SK-N-SH (cell line): ENCODE measurements around the gene ECHDC1. TPM values are rescaled to one million over a fixed set of nuclear protein-coding genes. Genes with fewer than 3 reads are reported as not detected.

Experiments
- CTCF ChIA-PET: fragments of 300-600, 350-600 bp; formaldehyde crosslinking; extraction: SDS; loops from one replicate; lab custom pipeline; 2021; lab: Yijun Ruan, JAX
- POLR2A ChIA-PET: fragments of 350-600 bp; sonication (Branson Sonifier 250); formaldehyde crosslinking; extraction: SDS; loops from one replicate; lab custom pipeline; 2020; ENCODE audit warnings: antibody characterized with exemption, inconsistent platforms; lab: Yijun Ruan, JAX
- DNase-seq: peaks from one replicate; pipeline ENCODE4 v3.0.0; 2012
- H2AFZ ChIP-seq: fragments of 200-600 bp; sonication (generic); 2 replicates; pipeline ENCODE4 v1.8.1; 2016; ENCODE audit warnings: antibody characterized with exemption, mild to moderate bottlenecking, low read depth
- H3F3A ChIP-seq: fragments of 200-600 bp; sonication (generic); replicated peaks from 2 replicates; pipeline ENCODE3; 2016; ENCODE audit warnings: antibody characterized with exemption, mild to moderate bottlenecking; ENCODE audit not compliant: insufficient read depth
- H3K27ac ChIP-seq, 2 experiments: fragments of 200-500 bp in 1 of 2; fragments of 200-600 bp in 1 of 2; sonication (Bioruptor generic) in 1 of 2; sonication (generic), shearing (Covaris generic) in 1 of 2; 2 replicates each; pipeline versions ENCODE4 v1.5.1 to v1.6.1; 2014 to 2016; ENCODE audit warnings: low read depth in 2 of 2, inconsistent platforms in 1 of 2, low read length in 1 of 2, mild to moderate bottlenecking in 1 of 2, mixed read lengths in 1 of 2
- H3K27me3 ChIP-seq: fragments of 200-600 bp; sonication (generic), shearing (Covaris generic); 2 replicates; pipeline ENCODE4 v1.6.1; 2016; ENCODE audit warnings: mixed run types; ENCODE audit not compliant: insufficient read depth
- H3K36me3 ChIP-seq, 2 experiments: fragments of 200-500 bp in 1 of 2; fragments of 200-600 bp in 1 of 2; sonication (Bioruptor generic) in 1 of 2; sonication (generic) in 1 of 2; replicated peaks in 1 of 2; 2 replicates each; pipeline versions ENCODE3 to v1.5.1; 2014 to 2016; ENCODE audit warnings: low read length in 1 of 2, mild to moderate bottlenecking in 1 of 2; ENCODE audit not compliant: insufficient read depth in 2 of 2, control insufficient read depth in 1 of 2
- H3K4me1 ChIP-seq, 2 experiments: fragments of 200-500 bp in 1 of 2; fragments of 200-600 bp in 1 of 2; sonication (Bioruptor generic) in 1 of 2; sonication (generic), shearing (Covaris generic) in 1 of 2; 2 replicates each; pipeline versions ENCODE4 v1.5.1 to v1.6.1; 2014 to 2016; ENCODE audit warnings: low read depth in 1 of 2, low read length in 1 of 2, mixed run types in 1 of 2; ENCODE audit not compliant: insufficient read depth in 2 of 2, control insufficient read depth in 1 of 2
- H3K4me2 ChIP-seq: fragments of 200-600 bp; sonication (generic), shearing (Covaris generic); 2 replicates; pipeline ENCODE4 v1.6.1; 2017; ENCODE audit warnings: mixed run types
- H3K4me3 ChIP-seq, 2 experiments: fragments of 200-500 bp in 1 of 2; fragments of 200-600 bp in 1 of 2; sonication (Bioruptor generic) in 1 of 2; sonication (generic), shearing (Covaris generic) in 1 of 2; 2 replicates each; pipeline versions ENCODE4 v1.5.1 to v1.8.1; 2014 to 2016; ENCODE audit warnings: low read depth in 2 of 2, inconsistent platforms in 1 of 2, low read length in 1 of 2, mild to moderate bottlenecking in 1 of 2, mixed read lengths in 1 of 2, moderate library complexity in 1 of 2
- H3K79me2 ChIP-seq: fragments of 200-600 bp; sonication (generic); 2 replicates; pipeline ENCODE4 v1.8.1; 2017; ENCODE audit warnings: mild to moderate bottlenecking; ENCODE audit not compliant: insufficient read depth
- H3K9ac ChIP-seq: fragments of 200-600 bp; sonication (generic); 2 replicates; pipeline ENCODE4 v1.6.1; 2017; ENCODE audit warnings: mixed run types
- H3K9me2 ChIP-seq: fragments of 200-600 bp; sonication (generic); 2 replicates; pipeline ENCODE4 v1.6.1; 2017; ENCODE audit warnings: mixed run types
- H3K9me3 ChIP-seq: fragments of 200-600 bp; sonication (generic); 2 replicates; pipeline ENCODE4 v1.6.1; 2017; ENCODE audit warnings: mixed run types, mild to moderate bottlenecking, moderate library complexity
- H4K20me1 ChIP-seq: fragments of 200-600 bp; sonication (generic); 2 replicates; pipeline ENCODE4 v1.6.1; 2017; ENCODE audit warnings: mild to moderate bottlenecking, mixed run types; ENCODE audit not compliant: insufficient read depth
- CTCF ChIP-seq: fragments of 200-600 bp; sonication (generic); IDR thresholded peaks from 2 replicates; pipeline ENCODE4 v1.6.1; 2017; ENCODE audit warnings: antibody characterized with exemption, mild to moderate bottlenecking, moderate library complexity
- EP300 ChIP-seq, 2 experiments: IDR thresholded peaks; 2 replicates each; pipeline versions ENCODE4 v1.4.0 to v1.6.1; 2012; ENCODE audit warnings: borderline replicate concordance in 1 of 2, low read depth in 1 of 2, low read length in 1 of 2
- EZH2phosphoT487 ChIP-seq: fragments of 200-600 bp; sonication (generic); IDR thresholded peaks from 2 replicates; pipeline ENCODE4 v1.6.1; 2017; ENCODE audit warnings: low read depth, mixed run types, mild to moderate bottlenecking, antibody characterized with exemption, moderate library complexity, borderline replicate concordance
- FOSL2 ChIP-seq: IDR thresholded peaks from 2 replicates; pipeline ENCODE4 v1.4.0; 2012; ENCODE audit warnings: low read depth, mild to moderate bottlenecking, moderate library complexity, borderline replicate concordance
- JUND ChIP-seq: IDR thresholded peaks from 2 replicates; pipeline ENCODE4 v1.4.0; 2012
- NFIC ChIP-seq: IDR thresholded peaks from 2 replicates; pipeline ENCODE4 v1.4.0; 2012; ENCODE audit warnings: borderline replicate concordance
- RCOR1 ChIP-seq: fragments of 150-350 bp; IDR thresholded peaks from 2 replicates; pipeline ENCODE4 v1.6.1; 2017; ENCODE audit warnings: antibody characterized with exemption, low read length
- REST ChIP-seq: IDR thresholded peaks from 2 replicates; pipeline ENCODE4 v1.6.1; 2012; ENCODE audit warnings: mild to moderate bottlenecking, low read depth, low read length, moderate library complexity
- RXRA ChIP-seq: IDR thresholded peaks from 2 replicates; pipeline ENCODE4 v1.4.0; 2012; ENCODE audit warnings: low read depth, mild to moderate bottlenecking, borderline replicate concordance
- TCF12 ChIP-seq: IDR thresholded peaks from 2 replicates; pipeline ENCODE4 v1.4.0; 2012
- TEAD4 ChIP-seq: IDR thresholded peaks from 2 replicates; pipeline ENCODE4 v1.4.0; 2012; ENCODE audit warnings: mild to moderate bottlenecking, borderline replicate concordance; ENCODE audit not compliant: insufficient read depth
- USF1 ChIP-seq: IDR thresholded peaks from 2 replicates; pipeline ENCODE4 v1.4.0; 2012; ENCODE audit warnings: low read depth, borderline replicate concordance
- WGBS: methylation state at CpG from one replicate; pipeline ENCODE4 v1.1.6; 2017; ENCODE audit warnings: low lambda C conversion rate; 5-methylcytosine and 5-hydroxymethylcytosine counted together
- polyA plus RNA-seq, 3 experiments: library from polyadenylated mRNA; depleted of rRNA; stranded (reverse); fragments of >200 nt; gene quantifications; 2 replicates each; pipeline ENCODE4 v1.2.3, GENCODE V29; 2012

The ECHDC1 gene
- polyA plus RNA-seq, 1 of the 3 experiments (the other 2 are of a cell fraction) = 23.3 TPM

- no peak for TF ChIP-seq NFIC
- no peak for TF ChIP-seq CTCF
These were observed 9.1 kb upstream of the ECHDC1 start (continued) for GRCh38 chr6:127352524-127352923.

GRCh38 chr6:127349980-127350379 lies 6.6 kb upstream of the ECHDC1 start:
- no peak for DNase-seq
- Histone ChIP-seq H3K27ac (no peak overlapping the region), H4K20me1 (no peaks in the 10 kb centered on the region), H3K9me3 (peaks cover 5% of the 10 kb centered on the region), H3K4me1 (no peaks in the 10 kb centered on the region; a peak in 1 of 4 replicates), H3K79me2 (peaks cover 18% of the 10 kb centered on the region), H3K9ac (no peak overlapping the region), H3K4me2 (no peak overlapping the region), H3K4me3 (no peak overlapping the region), H3K9me2 (no peaks in the 10 kb centered on the region), H3F3A (peaks cover 8% of the 10 kb centered on the region), H3K27me3 (no peaks in the 10 kb centered on the region), H3K36me3 (peaks cover 0 to 1% of the 10 kb centered on the region in 2 experiments), H2AFZ (no peak overlapping the region)
- 95% methylated on average over 2 of the region's 2 CpGs for WGBS
- POLR2A ChIA-PET = no interaction called here
- TF ChIP-seq USF1 = no peak
- TF ChIP-seq JUND = no peak
- TF ChIP-seq RCOR1 = no peak
- TF ChIP-seq TCF12 = no peak
- no peak for TF ChIP-seq RXRA
- TF ChIP-seq TEAD4 = no peak
- TF ChIP-seq EP300 (IDR thresholded peaks at IDR 0.05; ENCODE audit: borderline replicate concordance in 1 of 2, low read depth in 1 of 2, low read length in 1 of 2) = no peak
- TF ChIP-seq REST = no peak
- TF ChIP-seq EZH2phosphoT487 = no peak
- no peak for TF ChIP-seq FOSL2
- CTCF ChIA-PET = interaction anchor here (1.0 kb wide), 1 partner anchor 71 kb away, joined by 3 read pairs; no protein-coding TSS in a partner anchor
